Subcutaneous adipose tissue (tissue), 4 donors: Measurements from ENCODE around the gene FCHO2. TPM values are rescaled to one million over a fixed set of nuclear protein-coding genes. Genes with fewer than 3 reads are reported as not detected.

Experiments
- total RNA-seq, 4 donors: library from RNA; depleted of rRNA; stranded (reverse); fragments of >200 nt; gene quantifications; one replicate each; pipeline ENCODE4 v1.1.0, GENCODE V29; 2016
- TF ChIP-seq, protein P1 (sequence below): fragments of 450-650 bp; IDR thresholded peaks from one replicate; pipeline ENCODE4 v1.5.1; 2016; ENCODE audit warnings: low read depth, mild to moderate bottlenecking, control low read depth, antibody characterized with exemption, moderate library complexity

Gene FCHO2
- total RNA-seq, 4 donors from 2014 or later: 36.0 to 92.8 (median 65.8) TPM

DNA sequence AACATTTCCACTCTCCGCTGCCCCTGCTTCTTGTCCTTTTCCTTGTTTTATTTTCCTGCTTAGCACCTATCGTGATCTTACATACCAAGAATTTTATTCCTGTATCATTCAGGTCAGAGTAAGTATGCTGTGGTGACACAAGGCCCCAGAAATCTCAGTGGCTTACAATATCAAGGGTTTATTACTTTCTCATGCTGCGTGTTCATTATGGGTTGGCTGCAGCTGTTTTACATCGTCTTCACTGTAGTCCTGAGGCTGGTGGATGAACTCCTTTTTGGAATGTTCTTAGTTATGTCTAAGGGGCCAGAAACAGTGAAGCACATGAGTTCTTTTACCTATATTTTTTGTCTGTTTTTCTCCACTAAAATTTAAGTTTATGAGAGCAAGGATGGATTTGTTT is 51.2 kb downstream of the FCHO2 start:
- TF ChIP-seq, protein P1, sequence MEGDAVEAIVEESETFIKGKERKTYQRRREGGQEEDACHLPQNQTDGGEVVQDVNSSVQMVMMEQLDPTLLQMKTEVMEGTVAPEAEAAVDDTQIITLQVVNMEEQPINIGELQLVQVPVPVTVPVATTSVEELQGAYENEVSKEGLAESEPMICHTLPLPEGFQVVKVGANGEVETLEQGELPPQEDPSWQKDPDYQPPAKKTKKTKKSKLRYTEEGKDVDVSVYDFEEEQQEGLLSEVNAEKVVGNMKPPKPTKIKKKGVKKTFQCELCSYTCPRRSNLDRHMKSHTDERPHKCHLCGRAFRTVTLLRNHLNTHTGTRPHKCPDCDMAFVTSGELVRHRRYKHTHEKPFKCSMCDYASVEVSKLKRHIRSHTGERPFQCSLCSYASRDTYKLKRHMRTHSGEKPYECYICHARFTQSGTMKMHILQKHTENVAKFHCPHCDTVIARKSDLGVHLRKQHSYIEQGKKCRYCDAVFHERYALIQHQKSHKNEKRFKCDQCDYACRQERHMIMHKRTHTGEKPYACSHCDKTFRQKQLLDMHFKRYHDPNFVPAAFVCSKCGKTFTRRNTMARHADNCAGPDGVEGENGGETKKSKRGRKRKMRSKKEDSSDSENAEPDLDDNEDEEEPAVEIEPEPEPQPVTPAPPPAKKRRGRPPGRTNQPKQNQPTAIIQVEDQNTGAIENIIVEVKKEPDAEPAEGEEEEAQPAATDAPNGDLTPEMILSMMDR: no peak

DNA sequence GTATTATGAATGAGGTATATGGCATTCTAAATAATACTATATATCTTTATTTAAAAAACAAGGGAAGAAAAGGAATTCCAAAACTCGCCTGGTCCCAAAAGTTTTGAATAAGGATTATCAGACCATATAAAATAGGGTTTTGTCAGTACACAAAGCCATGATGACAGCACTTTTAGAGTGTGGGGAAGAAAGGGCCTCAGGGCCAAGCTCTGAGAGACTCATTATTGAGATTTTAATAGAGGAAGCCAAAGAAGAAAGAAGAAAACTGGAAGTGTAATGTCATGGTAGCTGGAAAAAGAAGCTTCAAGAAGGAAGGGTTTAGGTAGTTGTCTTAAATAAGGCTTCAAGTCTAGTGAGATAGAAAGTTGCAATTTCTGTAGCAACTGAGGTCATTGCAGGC is 53.0 kb downstream of the FCHO2 start:
- TF ChIP-seq, protein P1: no peak

DNA sequence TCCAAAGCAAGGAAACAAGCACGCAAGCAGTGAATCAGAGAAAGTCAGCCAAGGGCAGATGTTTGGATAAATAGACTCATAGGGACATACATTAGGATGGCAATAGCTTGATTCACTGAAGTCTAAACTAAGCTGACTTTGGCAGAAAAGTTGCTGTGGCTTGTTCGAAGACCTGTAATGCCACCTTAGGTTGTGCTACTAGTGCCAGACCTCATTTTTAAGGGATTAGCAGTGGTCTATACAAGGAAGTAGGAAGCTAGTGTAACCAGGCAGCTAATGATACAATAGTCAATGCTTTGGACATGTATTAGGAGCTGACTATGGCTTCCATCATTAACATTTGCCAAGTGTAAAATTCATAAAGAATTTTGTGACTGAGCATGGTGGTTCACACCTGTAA is 63.1 kb downstream of the FCHO2 start:
- TF ChIP-seq, protein P1: no peak

DNA sequence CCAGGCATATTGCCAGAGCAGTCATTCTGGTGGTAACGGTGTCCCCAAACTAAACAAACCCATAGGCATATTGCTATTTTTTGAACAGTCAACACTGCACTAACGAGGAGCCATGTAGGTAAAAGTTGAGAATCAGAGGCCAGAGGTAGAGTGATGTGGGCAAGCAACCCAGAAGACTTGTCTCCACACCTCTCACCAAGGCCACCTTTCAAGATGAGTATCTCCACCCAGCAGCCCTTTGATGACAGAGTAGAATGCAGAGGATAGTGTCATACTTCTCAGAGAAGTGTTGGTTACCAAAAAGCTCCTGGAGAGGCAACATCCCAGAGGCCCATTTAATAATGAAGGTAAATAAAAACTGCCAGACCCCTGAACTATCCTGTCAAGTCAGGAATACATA is 63.9 kb downstream of the FCHO2 start:
- TF ChIP-seq, protein P1: no peak

DNA sequence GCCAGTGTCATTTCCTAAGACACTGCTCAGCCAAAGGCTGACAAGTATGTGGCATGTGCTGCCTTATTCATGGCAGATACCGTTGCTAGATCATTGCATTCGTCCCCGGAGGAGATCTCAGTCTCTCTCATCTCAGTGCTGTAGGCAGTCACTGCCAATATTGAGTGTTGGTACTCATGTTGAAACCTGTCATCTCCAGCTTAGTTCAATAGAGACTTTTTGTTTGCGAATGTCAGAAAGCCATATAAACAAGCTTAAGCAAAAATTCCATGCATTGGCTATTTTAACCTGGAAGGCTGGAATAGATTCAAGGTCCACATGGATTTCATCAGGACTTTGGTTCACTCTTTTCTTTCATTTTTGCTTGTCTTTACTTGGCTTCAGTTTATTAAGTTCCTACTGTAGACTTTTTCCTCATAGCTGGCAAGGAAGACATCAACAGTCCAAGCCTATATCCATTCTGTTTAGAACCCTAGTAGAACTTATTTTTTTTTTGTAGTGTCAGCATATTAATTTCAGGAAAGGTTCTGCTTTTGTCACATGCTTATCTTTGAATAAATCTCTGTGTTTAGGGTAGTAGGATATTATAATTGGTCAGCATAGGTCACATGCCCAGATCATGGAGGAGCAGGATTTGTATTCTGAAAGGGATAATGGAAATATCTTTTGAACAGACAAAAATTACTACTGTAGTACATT is 66.8 kb downstream of the FCHO2 start:
- TF ChIP-seq, protein P1: no peak

DNA sequence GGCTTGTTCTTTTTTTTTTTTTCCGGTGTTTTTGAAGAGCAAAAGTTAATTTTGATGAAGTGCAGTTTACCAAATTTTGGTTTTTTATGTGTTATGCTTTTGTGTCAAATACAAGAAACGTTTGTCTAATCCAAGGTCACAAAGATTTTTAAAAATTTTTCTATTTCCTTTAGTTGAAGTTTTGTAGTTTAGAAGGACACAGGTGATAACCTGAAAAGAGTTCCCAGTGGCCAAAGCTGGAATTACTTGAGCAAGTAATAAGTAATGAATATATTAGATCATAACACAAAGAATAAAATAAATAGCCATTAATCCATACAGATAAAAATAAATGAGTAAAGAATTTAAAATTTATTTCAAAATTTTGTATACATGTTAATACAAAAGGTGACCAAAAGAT is 71.5 kb downstream of the FCHO2 start:
- TF ChIP-seq, protein P1: no peak

DNA sequence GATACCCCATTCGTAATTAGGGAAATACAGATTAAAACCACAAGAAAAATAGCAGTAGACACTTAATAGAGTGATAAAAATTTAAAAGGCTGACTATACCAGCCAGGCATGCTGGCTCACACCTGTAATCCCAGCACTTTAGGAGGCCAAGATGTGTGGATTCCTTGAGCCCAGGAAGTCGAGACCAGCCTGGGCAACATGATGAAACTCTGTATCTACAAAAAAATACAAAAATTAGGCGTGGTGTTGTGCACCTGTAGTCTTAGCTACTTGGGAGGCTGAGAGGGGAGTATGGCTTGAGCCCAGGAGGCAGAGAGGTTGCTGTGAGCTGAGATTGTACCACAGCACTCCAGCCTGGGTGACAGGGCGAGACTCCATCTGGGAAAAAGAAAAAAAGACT is 72.0 kb downstream of the FCHO2 start:
- TF ChIP-seq, protein P1: no peak
